Frontal cortex (tissue), 4 donors: ENCODE data around the gene PCBP4. TPM values are rescaled to one million over a fixed set of nuclear protein-coding genes. Genes with fewer than 3 reads are reported as not detected.
"Not testable (repeated sequence)": the region's sequence is repeated elsewhere in the genome, so short reads cannot be mapped to it uniquely, and the experiment has no call there.

Source experiments
- DNase-seq, 2 donors: peaks; one replicate each; pipeline ENCODE4 v3.0.0; 2012; ENCODE audit warnings: low spot score in 2 of 2
- FAIRE-seq: peaks from 2 replicates; lab custom pipeline; 2012; peaks lifted over from hg19 to GRCh38; lab: Jason Lieb, UNC
- small RNA-seq: library from RNA; depleted of rRNA; stranded (forward); fragments of <200 nt; gene quantifications from one replicate; pipeline ENCODE3, GENCODE V24; 2014
- total RNA-seq: library from RNA; depleted of rRNA; stranded (reverse); fragments of >200 nt; gene quantifications from one replicate; pipeline ENCODE4 v1.2.3, GENCODE V29; 2014
- donor health status: control.
- donor health status: control.
- donor health status: control.

The PCBP4 gene
- total RNA-seq, 1 donor from 2014 or later: 45.7 TPM

DNA sequence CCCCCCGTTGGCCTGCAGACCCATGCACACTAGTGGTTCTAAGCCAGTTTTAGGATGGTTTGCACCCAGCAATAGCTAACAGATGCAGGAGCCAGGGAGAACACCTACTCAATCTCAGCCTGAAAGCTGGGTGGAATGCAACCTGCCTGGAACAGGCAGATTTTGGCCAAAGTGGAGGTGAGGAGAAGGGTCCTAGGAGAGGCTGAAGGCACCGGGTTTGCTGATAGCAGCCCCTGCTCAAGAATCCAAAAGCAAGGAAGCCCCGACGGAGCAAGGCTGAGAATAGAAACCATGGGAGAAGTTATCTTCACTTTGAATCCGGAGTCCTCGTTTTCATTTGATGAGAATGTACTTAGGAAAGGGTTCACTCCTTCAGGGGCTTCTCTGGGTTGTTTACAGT lies 35.5 kb downstream of the PCBP4 start:
- FAIRE-seq: no peak
- no peak for DNase-seq

DNA sequence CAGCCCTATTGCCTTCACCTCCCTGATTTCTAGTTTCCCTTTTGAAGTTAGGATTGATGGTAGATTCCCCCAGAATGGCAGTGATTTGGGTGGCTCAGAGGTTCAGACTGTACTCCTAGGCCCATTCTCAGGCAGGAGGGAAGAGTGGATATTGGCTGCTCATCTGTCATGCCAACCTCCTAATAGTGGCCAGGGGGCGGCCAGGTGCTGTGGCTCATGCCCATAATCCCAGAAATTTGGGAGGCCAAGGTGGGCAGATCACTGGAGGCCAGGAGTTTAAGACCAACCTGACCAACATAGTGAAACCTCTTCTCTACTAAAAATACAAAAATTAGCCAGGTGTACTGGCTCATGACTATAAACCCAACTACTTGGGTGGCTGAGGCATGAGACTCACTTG lies 36.8 kb downstream of the PCBP4 start:
- DNase-seq (no peak), FAIRE-seq (no peak)

GRCh38 chr3:51929420-51930003 lies 37.7 kb downstream of the PCBP4 start:
- DNase-seq: no peak

GRCh38 chr3:51928981-51929380 lies 38.3 kb downstream of the PCBP4 start:
- FAIRE-seq, DNase-seq: not testable (repeated sequence)

More at GRCh38 chr3:51929420-51930003, 37.7 kb downstream of the PCBP4 start:
- no peak for FAIRE-seq

DNA sequence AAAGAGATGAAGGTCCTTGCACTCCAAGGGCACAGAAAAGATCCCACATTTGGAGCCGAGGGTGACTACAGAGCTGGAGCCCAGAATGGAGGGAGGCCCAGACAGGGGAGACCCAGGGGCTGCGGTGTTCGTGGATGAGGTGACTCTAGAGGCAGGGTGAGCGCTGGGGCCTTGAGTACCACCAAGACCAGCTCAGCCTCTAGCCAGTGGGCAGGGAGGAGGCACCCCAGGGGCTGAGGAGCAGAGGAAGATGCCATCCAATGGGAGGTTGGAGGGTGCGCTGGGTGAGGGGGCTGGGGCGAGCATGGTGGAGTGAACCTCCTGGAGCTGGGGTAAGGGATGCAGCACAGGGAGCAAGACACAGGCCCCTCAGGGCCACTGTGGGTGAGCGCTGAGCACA lies 38.8 kb downstream of the PCBP4 start:
- FAIRE-seq (no peak), DNase-seq (no peak)

DNA sequence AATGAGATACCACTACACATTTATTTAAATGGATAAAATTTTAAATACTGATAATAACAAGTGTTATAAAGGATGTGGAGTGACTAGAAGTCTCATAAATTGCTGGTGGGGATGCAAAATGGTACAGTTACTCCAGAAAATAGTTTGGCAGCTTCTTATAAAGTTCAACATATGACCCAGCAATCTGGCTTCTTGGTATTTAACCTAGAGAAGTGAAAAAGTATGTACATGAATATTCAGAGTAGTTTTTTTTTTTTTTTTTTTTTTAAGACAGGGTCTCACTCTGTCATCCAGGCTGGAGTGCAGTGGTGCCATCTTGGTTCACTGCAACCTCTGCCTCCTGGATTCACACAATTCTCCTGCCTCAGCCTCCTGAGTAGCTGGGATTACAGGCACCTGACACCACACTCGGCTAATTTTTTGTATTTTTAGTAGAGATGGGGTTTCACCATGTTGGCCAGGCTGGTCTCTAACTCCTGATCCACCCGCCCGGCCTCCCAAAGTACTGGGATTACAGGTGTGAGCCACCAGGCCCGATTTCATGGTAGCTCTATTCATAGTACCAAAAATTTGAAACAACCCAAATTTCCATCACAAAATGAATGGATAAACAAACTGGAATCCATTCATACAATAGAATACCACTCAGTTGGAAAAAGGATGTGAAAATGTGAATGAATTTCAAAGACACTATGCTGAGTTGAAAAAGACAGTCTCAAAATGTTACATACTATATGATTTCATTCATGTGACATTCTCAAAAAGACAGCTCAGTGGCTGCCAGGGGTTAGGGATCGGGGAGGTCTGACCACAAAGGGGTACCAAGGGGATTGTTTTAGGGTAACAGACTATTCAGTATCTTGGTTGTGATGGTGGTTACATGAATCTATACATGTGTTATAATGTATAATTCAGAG lies 39.9 kb downstream of the PCBP4 start:
- FAIRE-seq (no peak), DNase-seq (no peak)

DNA sequence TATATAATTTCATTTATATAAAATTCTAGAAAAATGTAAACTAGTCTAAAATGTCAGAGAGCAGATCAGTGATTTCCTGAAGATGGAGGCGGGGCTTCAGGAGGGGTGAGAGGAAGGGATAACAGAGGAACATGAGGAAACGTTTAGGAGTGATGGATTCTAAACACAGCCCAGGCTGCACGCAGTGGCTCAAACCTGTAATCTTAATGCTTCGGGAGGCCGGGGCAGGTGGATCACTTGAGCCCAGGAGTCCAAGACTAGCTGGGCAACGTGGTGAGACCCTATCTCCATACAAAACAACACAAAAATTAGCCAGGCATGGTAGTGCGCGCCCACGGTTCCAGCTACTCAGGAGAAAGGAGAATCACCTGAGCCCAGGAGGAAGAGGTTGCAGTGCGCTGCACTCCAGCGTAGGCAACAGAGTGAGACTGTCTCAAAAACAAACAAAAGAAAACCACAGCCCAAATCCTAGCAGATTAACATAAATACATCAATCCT lies 46.1 kb downstream of the PCBP4 start:
- no peak for DNase-seq
- no peak for FAIRE-seq

DNA sequence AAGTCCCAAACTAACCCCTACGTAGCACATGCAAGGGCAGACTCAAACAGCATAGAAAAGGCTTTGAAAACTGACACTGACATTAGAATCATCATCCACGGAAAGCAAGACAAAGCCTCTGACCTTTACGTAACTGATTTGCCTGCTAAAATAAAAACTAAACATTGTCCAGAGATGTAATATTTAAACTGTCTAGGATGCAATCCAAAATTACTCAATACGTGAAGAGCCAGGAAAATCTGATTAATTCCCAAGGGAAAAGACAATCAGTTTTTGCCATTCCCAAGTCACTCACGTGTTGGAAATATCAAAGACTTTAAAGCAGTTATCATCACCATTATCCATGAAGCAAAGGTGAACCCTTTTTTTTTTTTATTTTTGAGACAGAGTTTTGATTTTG lies 50.8 kb downstream of the PCBP4 start:
- DNase-seq: no peak
- no peak for FAIRE-seq

DNA sequence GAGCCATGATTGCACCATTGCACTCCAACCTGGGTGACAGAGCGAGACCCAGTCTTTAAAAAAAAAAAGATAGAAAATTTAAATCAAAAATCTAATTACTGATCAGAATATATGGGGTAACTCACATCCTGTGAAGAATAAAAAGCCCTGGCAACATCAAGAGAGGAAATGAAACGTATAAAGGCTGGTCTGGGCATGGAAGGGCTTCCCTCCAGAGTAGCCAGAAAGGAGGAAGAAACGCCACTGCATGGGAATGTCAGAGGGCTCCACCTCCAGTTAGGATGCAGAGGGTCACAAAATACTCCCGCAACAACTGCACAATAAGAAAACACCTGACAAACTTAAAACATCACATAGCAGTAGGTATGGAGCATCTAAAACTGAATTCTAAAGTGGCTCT lies 59.2 kb downstream of the PCBP4 start:
- no peak for DNase-seq
- no peak for FAIRE-seq

Small RNA genes lying within 50 kb of the gene (small RNA-seq; reads per million reads assigned to genes)
- not detected for gene AC115284.1

Other genes with a start within 250 kb of the PCBP4 start
- not detected for gene IQCF6, start 188.2 kb downstream of the PCBP4 start, total RNA-seq
- not detected for gene IQCF2, start 105.8 kb downstream of the PCBP4 start, total RNA-seq
- gene IQCF5, start 91.9 kb downstream of the PCBP4 start, total RNA-seq: not detected
- gene IQCF1, start 64.1 kb downstream of the PCBP4 start, total RNA-seq: not detected
- 20.8 TPM for gene RRP9, start 25.6 kb downstream of the PCBP4 start, total RNA-seq
- gene PARP3, start 25.1 kb downstream of the PCBP4 start, total RNA-seq: 3.3 TPM
- 0.41 TPM for gene GPR62, start 12.1 kb downstream of the PCBP4 start, total RNA-seq
- 1.6 TPM for gene ABHD14B, start 6.6 kb upstream of the PCBP4 start, total RNA-seq
- gene ABHD14A, start 7.6 kb upstream of the PCBP4 start, total RNA-seq: 22.8 TPM
- gene ACY1, start 16.1 kb upstream of the PCBP4 start, total RNA-seq: 3.3 TPM
- gene RPL29, start 28.4 kb upstream of the PCBP4 start, total RNA-seq: 852 TPM
- 8.6 TPM for gene DUSP7, start 89.1 kb upstream of the PCBP4 start, total RNA-seq
- 2.4 TPM for gene POC1A, start 187.0 kb upstream of the PCBP4 start, total RNA-seq
- 51.4 TPM for gene ALAS1, start 230.7 kb upstream of the PCBP4 start, total RNA-seq